Activated CD8-positive, alpha-beta memory T cell treated with anti-CD3 and anti-CD28 coated beads for 36 hours (primary cell): Measurements from ENCODE around the gene WDR77. TPM values are rescaled to one million over a fixed set of nuclear protein-coding genes. Genes with fewer than 3 reads are reported as not detected.

Experiments used
- CTCF ChIA-PET: fragments of 350-600 bp; sonication (Branson Sonifier 250); formaldehyde crosslinking; loops from one replicate; lab custom pipeline; 2021; ENCODE audit warnings: antibody characterized with exemption; lab: Charles Lee
- POLR2A ChIA-PET: fragments of 350-600 bp; sonication (Branson Sonifier 250); formaldehyde crosslinking; loops from one replicate; lab custom pipeline; 2021; ENCODE audit warnings: antibody characterized with exemption; lab: Charles Lee
- total RNA-seq, 2 experiments: library from RNA; stranded (reverse); gene quantifications; one replicate each; pipeline ENCODE4 v1.2.3, GENCODE V29; 2021

Gene WDR77
- total RNA-seq, 2 experiments from 2014 or later, result 75.4 to 78.6 TPM

DNA sequence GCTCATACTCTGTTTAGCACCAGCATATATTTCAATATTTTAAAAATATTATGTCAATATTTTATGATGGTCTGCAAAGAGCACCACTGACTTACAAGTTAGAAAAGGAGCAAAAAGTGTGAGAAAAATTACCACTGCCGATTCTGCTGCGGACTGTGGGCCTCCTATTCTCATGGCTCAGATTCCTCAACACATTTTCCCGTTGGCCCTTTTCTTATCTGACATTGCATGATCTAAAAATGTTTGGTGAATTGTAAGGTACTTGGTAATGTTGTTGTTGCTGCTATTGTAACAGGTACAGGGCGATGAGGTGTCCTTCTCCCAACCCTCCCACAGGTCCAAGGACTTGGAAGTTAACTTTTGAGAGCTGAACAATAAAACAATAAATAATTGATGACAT, 25.5 kb upstream of the WDR77 start:
- ChIA-PET POLR2A (no interaction called here), CTCF (interaction anchor here (1.3 to 3.5 kb wide), 2 partner anchors 13 to 34 kb away, joined by 3 to 13 read pairs; no protein-coding TSS in a partner anchor)

- CTCF ChIA-PET, result interaction anchor here (3.5 kb wide), 1 partner anchor 34 kb away, joined by 13 read pairs; no protein-coding TSS in a partner anchor
- POLR2A ChIA-PET, result no interaction called here
Measured at GRCh38 chr1:111474106-111474505, 25.1 kb upstream of the WDR77 start.

GRCh38 chr1:111471538-111471937, 22.5 kb upstream of the WDR77 start:
- POLR2A ChIA-PET, result interaction anchor here (0.6 kb wide), 1 partner anchor 80 kb away, joined by 5 read pairs; no protein-coding TSS in a partner anchor
- CTCF ChIA-PET, result interaction anchor here (1.0 to 1.8 kb wide), 3 partner anchors 19 to 284 kb away, joined by 3 to 4 read pairs (median 4); no protein-coding TSS in a partner anchor

DNA sequence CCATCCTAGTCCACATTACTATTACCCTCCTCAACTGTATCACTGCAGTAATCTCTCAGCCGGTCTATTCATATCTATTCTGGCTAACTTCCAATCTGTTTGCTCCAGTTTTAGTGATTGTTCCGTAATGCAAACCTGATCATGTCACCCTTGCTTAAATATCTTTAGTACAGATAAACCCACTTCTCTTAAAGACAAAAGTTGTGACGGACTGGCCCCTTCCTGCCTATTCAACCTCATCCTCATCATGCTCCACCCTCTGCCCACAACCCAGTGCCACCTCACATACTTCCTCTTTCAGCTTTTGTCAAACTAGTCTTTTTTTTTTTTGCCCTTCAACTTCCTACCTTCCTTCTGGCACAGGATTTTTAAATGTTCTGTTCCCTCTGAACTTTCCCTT, 22.0 kb upstream of the WDR77 start:
- ChIA-PET POLR2A (interaction anchor here (0.6 kb wide), 1 partner anchor 80 kb away, joined by 5 read pairs; no protein-coding TSS in a partner anchor), CTCF (interaction anchor here (1.1 to 1.8 kb wide), 2 partner anchors 18 to 284 kb away, joined by 4 read pairs; no protein-coding TSS in a partner anchor)

- CTCF ChIA-PET, result interaction anchor here (1.1 to 1.8 kb wide), 2 partner anchors 18 to 284 kb away, joined by 4 read pairs; no protein-coding TSS in a partner anchor
Measured at GRCh38 chr1:111470596-111470995, 21.5 kb upstream of the WDR77 start.

DNA sequence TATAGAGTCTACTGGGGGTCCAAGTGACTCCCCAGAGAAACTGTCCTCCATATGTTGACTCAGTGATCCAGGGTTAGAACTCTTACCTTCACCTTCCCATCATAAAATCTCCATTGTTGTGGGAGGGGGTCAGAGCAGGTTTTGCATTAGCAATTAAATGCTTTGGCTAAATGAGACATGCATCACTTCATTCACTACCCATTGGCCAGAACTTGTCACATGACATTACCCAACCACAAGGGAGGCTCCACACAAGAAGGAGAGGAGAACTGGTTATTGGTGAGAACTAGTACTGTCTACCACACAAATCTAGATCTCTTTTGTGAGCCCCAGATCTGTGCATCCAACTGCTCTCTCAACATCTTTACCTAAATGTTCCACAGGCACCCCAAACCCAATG, 20.5 kb upstream of the WDR77 start:
- ChIA-PET POLR2A (no interaction called here), CTCF (interaction anchor here (0.6 to 0.7 kb wide), 2 partner anchors 99 to 444 kb away, joined by 3 to 4 read pairs; no protein-coding TSS in a partner anchor)

More at GRCh38 chr1:111470596-111470995, 21.5 kb upstream of the WDR77 start:
- POLR2A ChIA-PET, result no interaction called here

- POLR2A ChIA-PET, result no interaction called here
Measured at GRCh38 chr1:111468717-111469100, 19.7 kb upstream of the WDR77 start.

DNA sequence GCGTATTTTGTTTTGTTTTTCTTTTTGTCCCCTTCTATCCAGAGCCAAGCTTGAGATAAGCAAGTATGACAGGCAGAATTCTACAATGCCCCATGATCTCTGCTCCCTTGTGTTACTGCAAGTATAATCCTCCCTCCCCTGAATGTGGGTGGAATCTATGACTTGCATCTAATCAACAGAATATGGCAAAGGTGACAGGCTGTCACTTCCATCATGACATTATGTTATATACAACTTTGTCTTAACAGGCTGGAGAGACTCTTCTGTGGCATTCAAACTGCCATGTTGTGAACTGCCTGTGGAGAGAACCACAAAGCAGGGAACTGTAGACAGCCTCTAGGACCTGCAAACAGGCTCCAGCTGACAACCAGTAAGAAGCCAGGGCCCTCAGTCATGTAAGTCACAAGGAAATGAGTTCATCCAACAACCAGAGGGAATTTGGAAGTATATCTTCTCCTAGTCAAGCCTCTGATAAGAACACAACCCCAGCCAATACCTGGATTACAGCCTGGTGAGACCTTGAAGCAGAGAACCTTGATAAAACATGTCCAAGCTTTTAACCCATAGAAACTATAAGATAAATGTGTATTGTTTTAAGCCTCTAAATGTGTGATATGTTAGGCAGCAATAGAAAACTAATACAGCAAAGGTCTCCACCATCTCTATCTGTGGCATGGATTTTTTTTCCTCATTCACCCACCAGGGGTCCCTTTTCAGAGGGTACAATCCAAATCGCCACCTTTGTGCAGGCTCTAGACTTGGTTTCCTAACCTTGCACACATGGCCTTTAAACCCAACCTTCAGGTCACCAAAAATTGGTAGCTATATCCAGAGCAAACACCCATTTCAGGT, 19.0 kb upstream of the WDR77 start:
- CTCF ChIA-PET, result interaction anchor here (1.2 kb wide), 1 partner anchor 14 kb away, joined by 3 read pairs; no protein-coding TSS in a partner anchor
- POLR2A ChIA-PET, result no interaction called here

More at GRCh38 chr1:111468717-111469100, 19.7 kb upstream of the WDR77 start:
- CTCF ChIA-PET, result no interaction called here

GRCh38 chr1:111466480-111466879, 17.4 kb upstream of the WDR77 start:
- CTCF ChIA-PET, result no interaction called here
- POLR2A ChIA-PET, result no interaction called here

- CTCF ChIA-PET, result no interaction called here
- POLR2A ChIA-PET, result no interaction called here
Measured at GRCh38 chr1:111465754-111466153, 16.7 kb upstream of the WDR77 start.

GRCh38 chr1:111463029-111463683, 14.1 kb upstream of the WDR77 start:
- CTCF ChIA-PET, result interaction anchor here (0.5 to 1.1 kb wide), 2 partner anchors 225 to 307 kb away, joined by 3 read pairs; no protein-coding TSS in a partner anchor

GRCh38 chr1:111462370-111463028, 13.4 kb upstream of the WDR77 start:
- ChIA-PET POLR2A (interaction anchor here (0.5 to 1.2 kb wide), 2 partner anchors 10 to 14 kb away, joined by 3 to 4 read pairs; no protein-coding TSS in a partner anchor), CTCF (interaction anchor here (0.5 to 1.1 kb wide), 2 partner anchors 226 to 307 kb away, joined by 3 read pairs; no protein-coding TSS in a partner anchor)

More at GRCh38 chr1:111463029-111463683, 14.1 kb upstream of the WDR77 start:
- POLR2A ChIA-PET, result interaction anchor here (1.2 kb wide), 1 partner anchor 15 kb away, joined by 4 read pairs; no protein-coding TSS in a partner anchor

GRCh38 chr1:111461765-111462164, 12.7 kb upstream of the WDR77 start:
- POLR2A ChIA-PET, result interaction anchor here (0.7 kb wide), 1 partner anchor 898 kb away, joined by 4 read pairs; no protein-coding TSS in a partner anchor
- CTCF ChIA-PET, result interaction anchor here (0.6 to 1.2 kb wide), 3 partner anchors 13 to 1876 kb away, joined by 3 read pairs; no protein-coding TSS in a partner anchor

- ChIA-PET POLR2A (no interaction called here), CTCF (no interaction called here)
Measured at GRCh38 chr1:111455642-111456031, 6.6 kb upstream of the WDR77 start.

GRCh38 chr1:111454859-111455641, 6.0 kb upstream of the WDR77 start:
- ChIA-PET CTCF (no interaction called here), POLR2A (no interaction called here)

GRCh38 chr1:111453706-111454105, 4.7 kb upstream of the WDR77 start:
- POLR2A ChIA-PET, result interaction anchor here (0.6 to 1.0 kb wide), 2 partner anchors 18 to 301 kb away, joined by 3 to 4 read pairs; no protein-coding TSS in a partner anchor
- CTCF ChIA-PET, result interaction anchor here (1.1 kb wide), 1 partner anchor 18 kb away, joined by 4 read pairs; no protein-coding TSS in a partner anchor

DNA sequence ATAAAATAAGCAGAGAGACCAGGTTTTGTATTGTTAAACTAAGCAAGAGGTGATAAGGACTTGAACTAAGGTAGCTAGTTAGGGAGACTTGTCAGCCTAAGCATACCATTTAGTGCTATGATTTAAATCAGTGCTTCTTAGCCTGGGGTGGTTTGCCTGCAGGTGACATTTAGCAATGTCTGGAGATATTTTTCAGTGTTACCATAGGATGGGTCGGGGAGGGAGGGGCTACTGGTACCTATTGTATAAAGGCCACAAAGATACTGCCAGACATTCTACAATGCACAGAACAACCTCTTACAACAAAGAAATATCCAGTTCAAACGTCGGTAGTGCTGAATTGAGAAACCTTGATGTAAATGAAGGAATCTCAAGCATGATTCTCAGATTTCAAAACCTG, 3.5 kb upstream of the WDR77 start:
- ChIA-PET POLR2A (interaction anchor here (0.6 kb wide), 2 partner anchors 10 to 15 kb away, joined by 3 read pairs; no protein-coding TSS in a partner anchor), CTCF (interaction anchor here (1.1 kb wide), 1 partner anchor 19 kb away, joined by 4 read pairs; no protein-coding TSS in a partner anchor)

GRCh38 chr1:111450185-111450584, 1.1 kb upstream of the WDR77 start:
- ChIA-PET POLR2A (no interaction called here), CTCF (no interaction called here)
